ENCODE measurements around the gene CLEC18A.

DNA sequence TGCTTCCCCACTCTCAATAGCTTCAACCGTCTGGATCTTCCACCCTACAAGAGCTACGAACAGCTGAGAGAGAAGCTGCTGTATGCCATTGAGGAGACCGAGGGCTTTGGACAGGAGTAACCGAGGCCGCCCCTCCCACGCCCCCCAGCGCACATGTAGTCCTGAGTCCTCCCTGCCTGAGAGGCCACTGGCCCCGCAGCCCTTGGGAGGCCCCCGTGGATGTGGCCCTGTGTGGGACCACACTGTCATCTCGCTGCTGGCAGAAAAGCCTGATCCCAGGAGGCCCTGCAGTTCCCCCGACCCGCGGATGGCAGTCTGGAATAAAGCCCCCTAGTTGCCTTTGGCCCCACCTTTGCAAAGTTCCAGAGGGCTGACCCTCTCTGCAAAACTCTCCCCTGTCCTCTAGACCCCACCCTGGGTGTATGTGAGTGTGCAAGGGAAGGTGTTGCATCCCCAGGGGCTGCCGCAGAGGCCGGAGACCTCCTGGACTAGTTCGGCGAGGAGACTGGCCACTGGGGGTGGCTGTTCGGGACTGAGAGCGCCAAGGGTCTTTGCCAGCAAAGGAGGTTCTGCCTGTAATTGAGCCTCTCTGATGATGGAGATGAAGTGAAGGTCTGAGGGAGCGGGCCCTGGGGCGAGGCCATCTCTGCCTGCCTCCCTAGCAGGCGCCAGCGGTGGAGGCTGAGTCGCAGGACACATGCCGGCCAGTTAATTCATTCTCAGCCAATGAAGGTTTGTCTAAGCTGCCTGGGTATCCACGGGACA is 11.1 kb upstream of the CLEC18A start:
- TF ChIP-seq, protein P1, sequence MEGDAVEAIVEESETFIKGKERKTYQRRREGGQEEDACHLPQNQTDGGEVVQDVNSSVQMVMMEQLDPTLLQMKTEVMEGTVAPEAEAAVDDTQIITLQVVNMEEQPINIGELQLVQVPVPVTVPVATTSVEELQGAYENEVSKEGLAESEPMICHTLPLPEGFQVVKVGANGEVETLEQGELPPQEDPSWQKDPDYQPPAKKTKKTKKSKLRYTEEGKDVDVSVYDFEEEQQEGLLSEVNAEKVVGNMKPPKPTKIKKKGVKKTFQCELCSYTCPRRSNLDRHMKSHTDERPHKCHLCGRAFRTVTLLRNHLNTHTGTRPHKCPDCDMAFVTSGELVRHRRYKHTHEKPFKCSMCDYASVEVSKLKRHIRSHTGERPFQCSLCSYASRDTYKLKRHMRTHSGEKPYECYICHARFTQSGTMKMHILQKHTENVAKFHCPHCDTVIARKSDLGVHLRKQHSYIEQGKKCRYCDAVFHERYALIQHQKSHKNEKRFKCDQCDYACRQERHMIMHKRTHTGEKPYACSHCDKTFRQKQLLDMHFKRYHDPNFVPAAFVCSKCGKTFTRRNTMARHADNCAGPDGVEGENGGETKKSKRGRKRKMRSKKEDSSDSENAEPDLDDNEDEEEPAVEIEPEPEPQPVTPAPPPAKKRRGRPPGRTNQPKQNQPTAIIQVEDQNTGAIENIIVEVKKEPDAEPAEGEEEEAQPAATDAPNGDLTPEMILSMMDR (IDR thresholded peaks at IDR 0.05), result no peak
- TF ChIP-seq POLR2AphosphoS5 (IDR thresholded peaks at IDR 0.05), result no peak

All from sigmoid colon (tissue), 4 donors.